DOHH2 (cell line): Measurements from ENCODE around the gene NUDT16L1.

Source experiments
- CTCF ChIP-seq: fragments of 200-600 bp; sonication (generic); IDR thresholded peaks from one replicate; pipeline ENCODE4 v1.5.1; 2014; ENCODE audit warnings: antibody characterized with exemption, mild to moderate bottlenecking, low read depth, low read length; ENCODE audit not compliant: poor library complexity, severe bottlenecking
- EZH2phosphoT487 ChIP-seq: fragments of 200-600 bp; sonication (generic); IDR thresholded peaks from 2 replicates; pipeline ENCODE4 v1.6.1; 2017; ENCODE audit warnings: borderline replicate concordance, mild to moderate bottlenecking, antibody characterized with exemption, low read length, moderate library complexity, mixed read lengths

DNA sequence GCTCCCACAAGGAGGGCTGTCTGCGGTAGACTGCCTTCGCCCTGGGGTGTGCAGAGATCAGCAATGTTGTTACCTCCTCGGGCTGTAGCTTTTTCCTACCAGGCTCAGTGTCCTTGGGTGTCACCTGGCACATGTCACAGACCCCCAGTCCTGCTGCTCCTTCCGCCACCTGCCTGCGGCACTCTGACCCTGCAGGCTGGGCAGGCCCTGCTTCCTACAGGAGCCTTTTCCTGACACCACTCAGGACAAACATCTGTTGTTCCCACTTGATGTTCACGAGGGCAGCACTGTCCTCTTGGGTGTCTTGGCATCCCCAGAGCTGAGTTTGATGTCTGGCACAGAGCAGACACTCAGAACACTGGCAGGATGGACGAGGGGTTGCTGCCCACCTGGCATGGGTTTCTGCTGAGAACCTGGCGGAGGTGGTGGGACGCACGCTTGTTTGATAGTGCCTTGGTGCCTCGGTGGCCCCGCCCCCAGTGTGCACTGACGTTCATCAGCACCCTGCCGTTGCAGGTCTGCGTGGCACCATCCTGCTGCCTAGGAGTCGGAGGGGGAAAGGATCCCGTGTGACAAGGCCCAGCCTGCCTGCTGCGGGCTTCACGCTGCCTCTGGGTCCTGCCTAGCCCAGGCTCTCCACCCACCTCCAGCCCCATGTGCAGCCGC lies 26.7 kb upstream of the NUDT16L1 start:
- TF ChIP-seq CTCF, result no peak
- no peak for TF ChIP-seq EZH2phosphoT487
